Measurements from ENCODE around the gene ARFGEF2.
"Not testable (repeated sequence)": the region's sequence is repeated elsewhere in the genome, so short reads cannot be mapped to it uniquely, and the experiment has no call there.

ARFGEF2 gene

DNA sequence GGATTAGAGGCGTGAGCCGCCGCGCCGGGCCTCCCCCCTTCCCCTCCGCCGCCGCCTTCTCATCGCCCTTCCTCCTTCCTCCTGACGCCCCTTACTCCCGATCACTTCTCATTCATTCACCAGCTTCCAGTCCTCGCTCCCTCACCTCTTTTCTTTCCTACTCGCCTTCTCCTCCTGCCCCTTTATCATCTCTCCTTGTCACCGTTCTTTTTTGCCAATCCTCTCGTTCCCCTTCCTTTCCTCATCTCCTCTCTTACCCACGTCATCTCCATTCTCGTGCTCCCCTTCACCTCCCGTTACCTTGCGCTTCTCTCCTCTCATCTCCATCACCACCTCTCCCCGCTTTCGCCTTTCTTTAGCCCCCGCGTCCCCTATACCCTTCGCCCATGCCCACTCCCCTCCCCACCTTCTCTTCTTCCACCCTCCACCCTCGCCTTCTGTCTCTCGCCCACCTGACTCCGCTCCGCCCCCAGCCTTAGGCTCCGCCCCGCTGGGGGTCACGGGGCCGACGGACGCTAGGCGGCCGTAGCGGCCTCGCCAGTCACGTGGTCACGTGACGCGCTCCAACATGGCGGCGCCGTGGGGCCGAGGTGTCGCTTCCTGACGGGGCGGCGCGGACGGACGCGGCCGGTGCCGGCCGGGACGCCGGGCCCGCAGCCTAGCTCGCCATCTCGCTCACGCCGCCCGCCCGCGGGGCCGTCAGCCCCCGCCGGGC lies at the start of gene ARFGEF2:
Gene ARFGEF2, plus strand, starts transcription at position 544 of the 715 bp plus-strand sequence. CDS start 179 bp downstream, outside the sequence.
- peak; percentile 86 for DNase-seq

DNA sequence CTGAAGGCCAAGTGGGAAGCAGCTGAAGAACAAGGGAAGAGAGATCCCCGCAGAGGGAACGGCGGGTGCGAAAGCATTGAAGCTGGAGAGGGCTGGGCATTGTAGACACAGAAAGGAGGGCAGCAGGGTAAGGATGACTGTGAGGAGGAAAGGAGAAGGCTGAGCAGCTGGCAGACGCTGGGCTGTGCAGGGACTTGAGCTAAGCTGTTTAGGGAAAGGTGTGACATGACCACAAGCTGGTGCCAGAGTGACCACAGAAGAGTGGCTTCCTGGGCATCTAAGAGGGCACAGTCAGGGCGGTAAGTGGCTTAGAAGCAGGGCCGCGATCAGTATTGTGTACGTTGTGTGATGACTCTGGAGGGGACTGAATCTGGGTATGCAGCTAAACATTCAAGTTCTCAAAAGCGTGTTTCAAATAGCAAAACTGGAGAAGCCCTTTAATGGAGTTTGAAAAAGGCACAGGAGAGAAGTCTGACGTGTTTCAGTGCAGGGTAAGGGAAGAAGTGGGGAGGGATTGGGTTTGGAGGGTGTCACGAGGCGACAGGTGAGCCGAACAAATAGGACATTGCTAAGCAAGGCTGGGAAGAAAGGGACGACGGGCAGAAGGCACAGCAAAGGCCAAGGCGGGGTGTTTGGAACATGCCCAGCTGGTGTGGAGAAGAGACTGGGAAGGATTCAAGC lies 46.1 kb upstream of the ARFGEF2 start:
- DNase-seq = no peak

DNA sequence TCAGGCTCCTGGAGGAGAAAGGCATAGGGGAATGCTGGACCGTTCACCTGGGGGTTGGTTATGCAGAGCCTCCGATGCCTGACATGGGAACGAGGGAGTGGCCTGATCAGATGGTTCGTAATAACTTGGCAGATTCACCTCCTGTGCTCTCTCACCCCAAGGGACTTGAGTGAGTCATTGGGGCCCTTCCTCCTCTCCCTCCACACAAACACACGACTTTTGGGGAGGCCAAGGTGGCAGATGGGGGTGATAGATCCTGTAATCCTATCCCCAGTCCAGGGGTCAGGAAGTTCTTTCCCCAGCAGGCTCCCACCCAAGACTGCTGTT lies 45.6 kb upstream of the ARFGEF2 start:
- no peak for DNase-seq

DNA sequence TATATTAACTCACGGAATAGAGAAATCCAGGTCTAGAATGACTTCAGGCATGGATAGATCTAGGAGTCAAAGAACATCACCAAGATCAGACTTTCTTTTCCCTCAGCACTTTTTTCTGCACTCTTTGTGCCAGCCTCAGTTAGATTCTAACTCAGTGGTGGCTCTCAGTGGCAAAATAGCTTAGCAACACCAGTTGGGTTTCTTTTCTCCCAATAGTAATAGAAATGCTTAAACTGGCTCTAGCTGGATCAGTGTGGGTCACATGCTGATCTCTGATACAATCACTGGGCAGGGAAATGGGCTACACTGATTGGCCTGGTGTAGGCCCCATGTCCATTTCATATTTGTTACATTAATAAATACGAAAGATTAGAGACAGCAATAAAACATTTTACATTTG lies 44.2 kb upstream of the ARFGEF2 start:
- no peak for DNase-seq

DNA sequence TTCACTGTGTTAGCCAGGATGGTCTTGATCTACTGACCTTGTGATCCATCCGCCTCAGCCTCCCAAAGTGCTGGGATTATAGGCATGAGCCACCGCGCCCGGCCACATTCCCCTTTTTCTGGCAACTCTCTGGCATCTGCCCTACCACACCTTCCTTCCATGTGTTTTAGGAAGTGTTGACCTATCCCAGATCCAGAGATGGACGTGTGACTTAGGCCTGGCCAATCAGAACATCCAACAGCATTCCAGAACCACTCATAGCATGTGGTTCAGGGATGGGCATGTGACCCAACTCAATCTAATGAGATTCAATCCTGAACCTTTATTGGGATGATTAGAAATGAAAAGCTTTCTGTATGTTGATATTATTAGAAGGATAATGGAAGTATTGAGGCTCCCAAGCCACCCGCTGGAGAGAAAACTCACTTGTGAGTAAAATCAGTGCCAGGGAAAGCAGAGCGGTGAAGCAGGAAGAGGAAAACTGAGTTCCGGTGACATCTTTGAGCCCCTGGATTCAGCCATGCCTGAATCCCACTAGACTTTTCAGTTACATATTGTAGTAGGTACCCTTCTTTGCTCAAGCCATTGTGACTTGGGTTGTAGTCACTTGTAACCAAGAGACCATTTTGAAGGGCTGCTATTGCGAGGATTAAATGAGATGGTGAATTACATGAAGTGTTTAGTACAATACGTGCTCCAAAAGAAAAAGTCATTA lies 42.8 kb upstream of the ARFGEF2 start:
- no peak for DNase-seq

DNA sequence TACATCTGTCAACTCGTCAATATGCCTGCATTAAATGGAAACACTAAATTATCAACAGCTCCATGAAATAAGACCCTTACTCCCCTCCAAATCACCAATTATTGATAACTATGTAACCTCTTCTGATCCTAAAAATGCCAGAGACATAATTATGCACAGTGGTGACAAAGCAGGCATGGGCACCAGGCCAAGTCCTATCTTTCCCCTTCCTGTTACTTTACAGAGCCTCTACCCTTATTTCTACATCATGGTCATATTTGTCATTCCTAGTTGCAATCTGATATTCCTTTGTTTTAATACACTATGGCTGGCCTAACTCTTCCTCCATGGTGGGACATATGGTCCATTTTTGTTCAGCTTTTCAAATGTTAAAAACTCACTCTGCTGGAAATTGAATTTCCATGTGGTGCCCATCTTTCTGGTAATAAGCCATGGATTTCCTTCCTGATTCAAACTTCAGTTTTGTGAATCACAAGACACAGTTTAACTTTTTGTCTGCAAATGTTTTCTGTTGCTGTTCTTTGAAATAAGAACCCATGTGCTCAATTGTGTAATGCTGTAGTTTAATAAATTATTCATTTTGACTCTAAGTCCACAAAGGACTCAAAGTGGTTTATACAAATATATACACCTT lies 41.8 kb upstream of the ARFGEF2 start:
- no peak for DNase-seq

DNA sequence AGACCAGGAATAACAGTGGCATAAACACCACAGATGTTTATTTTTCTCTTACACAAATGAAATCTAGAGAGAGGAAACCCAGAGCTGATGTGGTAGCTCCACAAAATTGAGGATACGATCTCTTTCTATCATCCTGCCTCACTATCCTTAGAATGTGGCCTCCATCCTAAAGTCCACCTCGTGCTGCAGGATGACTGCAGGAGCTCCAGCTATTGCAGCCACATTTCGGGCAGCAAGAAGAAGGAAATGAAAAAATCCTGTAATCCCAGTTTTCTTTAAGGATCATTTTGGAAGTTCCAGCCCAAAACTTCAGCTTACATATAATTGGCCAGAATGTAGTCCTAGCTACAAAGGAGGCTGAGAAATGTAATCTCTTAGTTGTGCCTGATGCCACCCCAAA lies 41.2 kb upstream of the ARFGEF2 start:
- no peak for DNase-seq

DNA sequence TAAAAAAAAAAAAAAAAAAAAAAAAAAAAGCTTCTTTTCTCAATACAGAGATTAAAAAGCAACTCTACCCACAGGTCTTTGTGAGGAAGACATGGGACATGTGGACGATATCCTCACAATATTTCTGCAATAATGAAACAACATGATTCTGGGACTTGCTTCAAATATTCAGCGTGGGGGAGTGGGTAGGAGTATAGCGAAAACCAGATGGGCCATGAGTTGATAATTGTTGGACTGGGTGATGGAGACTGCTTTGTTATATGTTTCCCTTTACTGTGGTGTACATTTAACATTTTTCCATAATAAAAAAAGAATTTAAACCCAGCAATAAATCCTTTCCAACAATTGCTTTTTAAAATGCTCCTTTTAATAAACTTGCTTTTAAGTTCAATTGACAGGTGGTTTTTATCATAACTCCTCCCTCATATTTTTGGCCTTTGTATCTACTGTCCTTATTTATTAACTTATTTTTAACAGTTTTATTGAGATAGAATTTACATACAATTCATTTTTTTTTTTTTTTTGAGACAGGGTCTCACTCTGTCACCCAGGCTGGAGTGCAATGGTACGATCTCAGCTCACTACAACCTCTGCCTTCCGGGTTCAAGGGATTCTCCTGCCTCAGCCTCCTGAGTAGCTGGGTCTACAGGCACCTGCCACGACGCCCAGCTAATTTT lies 40.4 kb upstream of the ARFGEF2 start:
- DNase-seq = no peak

DNA sequence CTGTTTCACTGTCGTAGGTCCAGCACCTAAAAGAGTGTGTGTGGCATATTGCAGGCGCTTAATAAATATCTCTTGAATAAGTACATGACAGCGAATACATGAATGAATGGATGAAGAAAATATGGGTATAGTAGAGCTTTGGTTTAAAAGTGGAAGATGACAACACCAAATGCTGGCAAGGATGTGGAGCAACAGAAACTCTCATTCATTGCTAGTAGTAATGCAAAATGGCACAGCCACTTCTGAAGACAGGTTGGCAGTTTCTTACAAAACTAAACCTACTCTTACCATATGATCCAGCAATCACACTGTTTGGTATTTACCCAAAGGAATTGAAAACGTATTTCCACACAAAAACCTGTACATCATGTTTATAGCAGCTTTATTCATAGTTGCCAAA lies 36.3 kb upstream of the ARFGEF2 start:
- DNase-seq = no peak

DNA sequence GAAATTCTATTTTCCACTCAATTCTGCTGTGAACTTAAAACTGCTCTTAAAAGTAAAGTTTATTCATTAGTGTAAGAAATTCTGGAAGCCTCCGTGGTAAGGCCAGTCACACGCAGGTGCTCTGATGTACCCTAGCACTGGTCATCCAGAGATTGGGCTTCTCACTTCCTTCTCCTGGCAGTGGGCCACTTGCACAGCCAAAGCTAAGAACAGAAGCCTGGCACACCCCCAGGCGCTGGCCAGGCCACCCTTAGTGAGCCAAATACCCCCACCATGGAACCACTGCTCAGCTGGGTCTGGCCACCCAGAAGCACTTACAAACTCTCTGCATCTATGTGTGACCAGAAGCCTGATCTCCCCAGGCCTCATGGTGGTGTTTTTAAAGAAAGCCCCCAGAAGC lies 35.3 kb upstream of the ARFGEF2 start:
- DNase-seq = no peak

DNA sequence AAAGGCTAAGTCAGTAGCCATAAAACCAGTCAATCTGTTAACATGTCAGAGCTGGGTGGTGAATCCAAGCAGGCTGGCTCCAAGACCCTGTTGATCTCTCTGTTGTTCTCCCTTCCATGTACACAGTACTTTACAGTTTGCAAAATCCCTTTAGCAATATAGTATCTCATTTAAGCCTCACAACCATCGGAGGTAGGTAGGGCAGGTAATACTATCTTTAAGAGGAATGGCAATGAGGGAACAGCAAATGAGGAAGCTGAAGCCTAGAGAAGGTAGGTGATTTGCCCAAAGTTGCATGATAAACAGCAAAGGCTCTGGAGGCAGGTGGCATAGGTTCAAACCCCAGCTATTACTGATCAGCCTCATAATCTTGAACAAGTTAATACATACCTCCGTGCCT lies 34.7 kb upstream of the ARFGEF2 start:
- no peak for DNase-seq

DNA sequence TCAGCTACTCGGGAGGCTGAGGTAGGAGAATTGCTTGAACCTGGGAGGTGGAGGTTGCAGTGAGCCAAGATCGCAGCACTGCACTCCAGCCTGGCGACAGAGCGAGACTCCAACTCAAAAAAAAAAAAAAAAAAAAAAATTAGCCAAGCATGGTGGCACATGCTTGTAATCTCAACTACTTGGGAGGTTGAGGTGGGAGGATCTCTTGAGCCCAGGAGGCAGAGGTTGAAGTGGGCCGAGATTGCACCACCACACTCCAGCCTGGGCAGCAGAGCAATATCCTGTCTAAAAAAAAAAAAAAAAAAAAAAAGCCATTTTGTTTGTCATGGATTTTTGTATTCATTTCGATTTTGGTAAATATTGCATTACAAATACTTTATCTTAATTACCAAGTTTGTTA lies 33.0 kb upstream of the ARFGEF2 start:
- DNase-seq = not testable (repeated sequence)

DNA sequence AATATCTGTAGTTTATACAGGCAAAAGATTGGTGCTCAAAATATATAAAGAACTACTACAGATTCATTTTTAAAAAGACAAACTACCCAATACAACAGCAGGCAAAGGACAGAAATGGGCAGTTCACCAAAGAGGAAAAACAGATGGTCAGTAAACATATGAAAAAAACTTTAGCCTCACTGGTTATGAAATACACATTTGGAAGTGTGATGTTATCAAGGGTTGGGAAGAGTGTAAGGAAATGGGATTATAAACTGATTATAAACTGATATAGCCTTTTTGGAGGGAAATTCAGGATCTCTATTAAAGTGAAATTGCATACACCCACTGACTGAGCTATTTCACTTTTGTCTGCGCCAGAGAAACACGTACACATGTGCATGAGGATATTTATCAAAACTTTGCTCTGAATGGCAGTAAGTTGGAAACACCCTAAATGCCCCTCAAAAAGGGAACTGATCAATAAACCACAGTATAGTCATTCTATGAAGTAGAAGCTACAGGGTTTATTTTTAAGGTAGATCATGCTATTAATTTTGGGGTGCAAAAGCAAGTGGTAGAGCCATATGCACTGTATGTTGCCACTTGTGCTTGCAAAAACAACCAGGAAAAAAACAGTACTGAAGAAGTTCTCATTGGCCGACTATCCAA lies 32.2 kb upstream of the ARFGEF2 start:
- DNase-seq = no peak

DNA sequence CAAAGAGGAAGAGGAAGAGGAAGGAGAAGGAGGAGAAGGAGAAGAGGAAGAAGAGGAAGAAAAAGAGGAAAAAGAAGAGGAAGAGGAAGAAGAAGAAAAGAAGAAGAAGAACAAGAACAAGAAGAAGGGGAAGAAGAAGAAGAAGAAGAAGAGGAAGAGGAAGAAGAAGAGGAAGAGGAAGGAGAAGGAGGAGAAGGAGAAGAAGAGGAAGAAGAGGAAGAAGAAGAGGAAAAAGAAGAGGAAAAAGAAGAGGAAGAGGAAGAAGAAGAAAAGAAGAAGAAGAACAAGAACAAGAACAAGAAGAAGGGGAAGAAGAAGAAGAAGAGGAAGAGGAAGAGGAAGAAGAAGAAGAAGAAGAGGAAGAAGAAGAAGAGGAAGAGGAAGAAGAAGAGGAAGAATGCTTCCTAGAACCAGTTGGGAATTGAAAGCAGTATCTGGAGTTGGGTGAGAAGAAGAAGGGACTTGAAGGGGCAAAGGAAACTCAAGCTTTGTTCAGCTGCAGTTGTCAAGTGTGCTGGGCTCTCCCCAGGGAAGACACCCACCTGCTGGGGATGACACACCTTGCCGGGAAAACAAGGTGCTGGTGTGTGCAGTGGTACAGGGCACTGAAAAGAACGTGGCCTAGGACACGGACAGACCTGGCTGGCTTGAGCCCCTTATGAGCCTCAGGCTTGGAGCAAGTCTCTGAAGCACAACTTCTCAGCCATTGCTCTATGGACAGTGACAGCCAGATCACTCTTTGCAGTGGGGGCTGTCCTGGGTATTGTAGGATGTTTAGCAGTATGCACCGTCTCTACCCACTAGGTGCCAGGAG lies 30.1 kb upstream of the ARFGEF2 start:
- DNase-seq = no peak

DNA sequence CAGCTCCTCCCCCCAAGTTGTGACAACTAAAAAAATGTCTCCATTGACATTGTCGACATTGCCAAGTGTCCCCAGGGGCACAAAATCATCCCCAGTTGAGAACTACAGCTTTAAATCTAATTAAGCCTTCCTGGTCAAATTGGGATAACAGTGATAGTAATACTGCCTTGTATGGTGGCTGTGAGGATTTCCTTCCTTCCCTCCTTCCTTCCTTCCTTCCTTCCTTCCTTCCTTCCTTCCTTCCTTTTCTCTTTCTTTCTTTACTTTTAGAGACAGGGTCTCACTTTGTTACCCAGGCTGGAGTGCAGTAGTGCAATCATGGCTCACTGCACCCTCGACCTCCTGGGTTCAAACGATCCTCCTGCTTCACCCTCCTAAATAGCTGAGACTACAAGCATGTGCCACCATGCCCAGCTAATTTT lies 29.5 kb upstream of the ARFGEF2 start:
- DNase-seq = no peak

DNA sequence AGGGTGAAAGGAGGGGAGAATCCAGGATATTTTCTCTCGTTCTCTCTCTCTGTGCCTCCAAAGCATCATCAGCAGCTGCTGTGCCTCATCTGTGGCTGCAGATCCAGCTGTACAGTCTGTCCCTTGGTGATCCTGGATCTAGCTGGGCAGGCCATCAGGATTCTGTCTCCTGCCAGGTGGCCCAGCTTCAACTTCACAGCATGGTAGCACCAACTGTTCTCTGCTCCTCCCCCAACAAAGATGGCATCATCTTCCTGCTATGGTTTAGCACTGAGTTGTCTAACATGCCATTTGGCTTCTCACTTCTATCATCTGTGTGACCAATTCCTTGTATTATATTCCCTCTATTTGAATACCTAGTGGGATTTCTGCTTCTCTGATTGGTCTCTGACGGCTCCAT lies 28.6 kb upstream of the ARFGEF2 start:
- DNase-seq = no peak

DNA sequence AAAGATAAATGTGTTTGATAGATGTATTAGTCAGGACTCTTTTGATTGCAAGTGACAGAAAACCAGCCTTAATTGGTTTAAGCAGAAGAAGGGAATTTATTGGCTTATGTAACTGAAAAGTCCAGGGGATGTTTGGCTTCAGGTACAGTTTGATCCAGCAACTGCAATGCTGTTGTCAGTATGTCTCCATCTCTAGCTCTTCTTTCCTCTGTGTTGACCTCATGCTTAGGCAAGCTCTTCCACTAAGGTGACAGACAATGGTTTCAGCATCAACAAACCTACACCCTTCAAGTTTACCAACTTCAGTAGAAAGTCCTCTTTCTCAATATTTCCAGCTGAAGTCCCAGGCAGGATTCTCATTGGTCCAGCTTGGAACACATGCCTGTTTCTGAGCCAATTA lies 28.1 kb upstream of the ARFGEF2 start:
- DNase-seq = no peak

DNA sequence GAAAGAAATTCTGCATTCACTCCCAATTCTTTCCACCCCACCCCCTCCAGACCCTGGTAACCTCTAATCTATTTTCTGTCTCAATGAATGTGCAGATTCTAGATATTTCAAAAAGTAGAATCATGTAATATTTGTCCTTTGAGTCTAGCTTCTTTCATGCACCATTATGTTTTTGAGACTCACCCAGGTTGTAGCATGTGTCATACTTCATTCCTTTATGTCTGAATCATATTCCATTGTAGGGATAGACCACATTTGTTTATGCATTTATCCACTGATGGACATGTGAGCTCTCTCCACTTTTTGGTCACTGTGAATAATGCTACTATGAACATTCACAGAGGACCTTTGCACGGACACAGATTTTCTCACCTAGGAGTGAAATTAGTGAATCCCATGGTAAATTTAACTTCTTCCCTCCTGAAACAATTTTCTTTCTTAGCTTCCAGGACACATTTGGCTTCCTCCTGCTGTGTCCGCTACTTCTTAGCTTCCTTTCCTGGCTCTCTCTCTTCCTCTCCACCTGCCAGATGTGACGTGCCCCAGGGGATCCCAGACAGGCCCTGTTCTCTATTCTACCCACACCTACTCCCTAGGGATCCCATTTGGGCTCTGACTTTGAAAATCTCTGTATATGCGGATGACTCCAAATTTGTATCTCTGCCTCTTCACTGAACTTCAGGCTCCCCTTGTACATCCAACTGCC lies 24.1 kb upstream of the ARFGEF2 start:
- DNase-seq = no peak

DNA sequence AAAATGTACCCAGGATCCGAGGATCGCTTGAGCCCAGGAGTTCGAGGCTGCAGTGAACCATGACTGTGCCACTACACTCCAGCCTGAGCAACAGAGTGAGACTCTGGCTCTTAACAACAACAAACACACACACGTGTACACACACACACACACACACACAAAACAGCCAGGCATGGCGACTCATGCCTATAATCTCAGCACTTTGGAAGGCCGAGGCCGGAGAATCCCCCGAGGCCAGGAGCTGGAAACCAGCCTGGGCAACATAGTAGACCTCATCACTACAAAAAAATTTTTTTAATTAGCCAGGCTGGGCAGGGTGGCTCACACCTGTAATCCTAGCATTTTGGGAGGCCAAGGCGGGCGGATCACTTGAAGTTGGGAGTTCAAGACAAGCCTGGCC lies 23.3 kb upstream of the ARFGEF2 start:
- no peak for DNase-seq

DNA sequence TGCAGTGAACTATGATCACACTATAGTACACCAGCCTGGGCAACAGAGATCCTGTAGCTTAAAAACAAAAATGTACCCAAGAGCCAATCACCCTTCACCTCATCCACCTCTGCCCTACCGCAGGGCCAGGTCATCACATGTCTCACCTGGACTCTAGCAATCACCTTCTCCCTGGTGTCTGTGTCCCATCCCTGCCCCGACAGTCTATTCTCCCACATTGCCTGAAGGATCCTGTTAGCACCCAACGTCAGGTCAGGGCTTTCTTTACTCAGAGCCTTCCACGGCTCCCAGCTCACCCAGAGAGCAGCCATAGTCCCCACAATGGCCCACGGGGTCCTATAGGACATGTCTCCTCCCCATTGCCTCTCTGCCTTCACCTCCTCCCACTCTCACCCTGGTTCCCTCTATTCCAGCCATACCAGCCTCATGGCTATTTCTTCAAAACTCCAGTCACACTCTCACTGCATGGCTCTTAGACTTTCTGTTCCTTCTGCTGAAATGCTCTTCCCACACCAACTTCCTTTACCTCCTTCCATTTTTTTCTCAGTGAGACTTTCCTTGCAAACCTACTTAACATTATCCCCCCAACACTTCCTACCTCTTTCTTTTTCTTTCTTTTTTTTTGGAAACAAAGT lies 22.5 kb upstream of the ARFGEF2 start:
- DNase-seq = no peak

DNA sequence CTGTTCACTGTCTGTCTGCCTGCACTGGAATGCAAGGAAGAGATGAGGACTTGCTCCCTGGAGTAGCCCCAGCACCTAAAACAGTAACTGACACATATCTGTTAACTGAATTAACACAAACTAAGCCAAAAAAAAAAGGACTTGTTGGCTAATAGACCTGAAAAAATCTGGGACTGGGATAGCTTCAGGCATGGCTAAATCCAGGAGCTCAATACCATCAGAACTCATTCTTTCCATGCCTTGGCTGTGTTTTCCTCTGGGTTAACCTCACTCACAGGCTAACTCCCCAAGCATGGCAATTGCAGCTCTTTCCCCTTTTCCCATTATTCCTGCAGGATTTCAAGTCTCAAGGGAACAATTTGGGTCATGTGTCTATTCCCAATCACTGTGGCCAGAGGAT lies 21.6 kb upstream of the ARFGEF2 start:
- no peak for DNase-seq

All from NCI-H2029 (cell line).